Neural crest cell (in vitro differentiated cells): ENCODE measurements around the gene PRICKLE2. TPM values are rescaled to one million over a fixed set of nuclear protein-coding genes. Genes with fewer than 3 reads are reported as not detected.

Experiments
- DNase-seq: peaks from one replicate; pipeline ENCODE4 v3.0.0; 2021; ENCODE audit warnings: low read depth, mixed read lengths, low spot score
- H3K27ac Mint-ChIP-seq: one replicate; pipeline ENCODE4 v1.8.0; 2021; ENCODE audit warnings: mild to moderate bottlenecking, mixed read lengths; ENCODE audit not compliant: unreplicated experiment
- H3K27me3 Mint-ChIP-seq: 2 replicates; pipeline ENCODE4 v1.8.0; 2021; ENCODE audit warnings: low read depth, mild to moderate bottlenecking, mixed read lengths
- H3K36me3 Mint-ChIP-seq: 2 replicates; pipeline ENCODE4 v1.8.0; 2021; ENCODE audit warnings: low read depth, mild to moderate bottlenecking, mixed read lengths
- H3K4me1 Mint-ChIP-seq: 2 replicates; pipeline ENCODE4 v1.8.0; 2021; ENCODE audit warnings: mixed read lengths
- H3K4me3 Mint-ChIP-seq: one replicate; pipeline ENCODE4 v1.8.0; 2021; ENCODE audit warnings: mild to moderate bottlenecking, mixed read lengths
- H3K9me3 Mint-ChIP-seq: 2 replicates; pipeline ENCODE4 v1.8.0; 2021; ENCODE audit warnings: mixed read lengths
- total RNA-seq: library from RNA; stranded (reverse); gene quantifications from 2 replicates; pipeline ENCODE4 v1.2.1, GENCODE V29; 2021
- TF ChIP-seq, protein P1 (sequence below): fragments of 200-600 bp; sonication (generic); conservative IDR thresholded peaks from 2 replicates; pipeline ENCODE4 v1.5.0; 2021; ENCODE audit warnings: antibody characterized with exemption, mild to moderate bottlenecking

The PRICKLE2 gene
- total RNA-seq, 1 donor from 2014 or later: 11.8 TPM

DNA sequence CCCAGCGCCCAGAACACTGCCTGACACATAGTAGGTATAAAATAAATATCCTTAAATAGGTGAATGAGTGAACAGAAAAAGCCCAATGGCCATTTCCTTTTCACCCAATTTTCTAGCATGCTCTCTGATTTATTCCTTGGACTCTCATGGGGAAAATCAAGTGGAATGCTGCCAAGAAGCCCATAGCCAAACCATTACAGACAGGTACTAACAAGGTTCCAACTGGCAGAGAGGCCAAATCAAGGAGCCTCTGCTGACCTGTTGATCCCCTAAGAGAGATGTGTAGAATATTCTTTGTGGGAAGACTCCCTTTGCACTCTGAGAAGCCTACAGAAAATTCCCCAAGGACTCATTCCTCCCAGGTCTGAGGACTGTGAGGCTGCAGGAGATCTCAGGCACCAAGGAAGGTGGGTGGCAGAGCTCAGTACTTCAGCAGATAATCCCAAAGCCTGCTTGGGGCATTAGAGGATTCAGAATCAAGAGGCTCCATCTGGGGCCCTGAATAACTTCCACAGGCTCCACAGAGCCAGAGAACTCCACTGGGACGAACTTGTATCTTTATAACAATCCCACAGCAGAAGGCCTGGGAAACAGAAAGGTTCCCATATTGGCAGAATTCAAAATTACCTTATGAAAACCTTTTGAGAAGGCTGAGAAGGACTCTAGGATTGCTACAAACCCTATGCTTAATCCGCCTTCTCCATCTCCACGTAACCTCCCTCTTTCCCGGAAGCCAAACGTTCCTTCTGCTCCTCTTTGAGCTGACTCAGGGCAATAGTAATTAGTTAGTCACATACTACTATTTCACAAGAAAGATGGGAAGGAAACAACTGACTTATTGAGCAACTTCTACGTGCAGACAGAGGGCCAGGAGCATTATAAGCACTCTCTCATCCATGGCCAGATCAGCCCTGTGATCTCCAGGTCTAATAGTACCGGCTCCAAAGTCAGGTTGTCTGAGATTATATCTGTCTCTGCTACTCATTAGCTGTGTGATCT lies 34.5 kb downstream of the PRICKLE2 start:
- Mint-ChIP-seq H3K36me3 (peaks cover 13% of the 10 kb centered on the region), H3K9me3 (peaks cover 4% of the 10 kb centered on the region), H3K4me1 (peaks cover 42% of the 10 kb centered on the region), H3K4me3 (no peak overlapping the region), H3K27me3 (no peaks in the 10 kb centered on the region), H3K27ac (no peak overlapping the region)
- no peak for DNase-seq
- TF ChIP-seq, protein P1, sequence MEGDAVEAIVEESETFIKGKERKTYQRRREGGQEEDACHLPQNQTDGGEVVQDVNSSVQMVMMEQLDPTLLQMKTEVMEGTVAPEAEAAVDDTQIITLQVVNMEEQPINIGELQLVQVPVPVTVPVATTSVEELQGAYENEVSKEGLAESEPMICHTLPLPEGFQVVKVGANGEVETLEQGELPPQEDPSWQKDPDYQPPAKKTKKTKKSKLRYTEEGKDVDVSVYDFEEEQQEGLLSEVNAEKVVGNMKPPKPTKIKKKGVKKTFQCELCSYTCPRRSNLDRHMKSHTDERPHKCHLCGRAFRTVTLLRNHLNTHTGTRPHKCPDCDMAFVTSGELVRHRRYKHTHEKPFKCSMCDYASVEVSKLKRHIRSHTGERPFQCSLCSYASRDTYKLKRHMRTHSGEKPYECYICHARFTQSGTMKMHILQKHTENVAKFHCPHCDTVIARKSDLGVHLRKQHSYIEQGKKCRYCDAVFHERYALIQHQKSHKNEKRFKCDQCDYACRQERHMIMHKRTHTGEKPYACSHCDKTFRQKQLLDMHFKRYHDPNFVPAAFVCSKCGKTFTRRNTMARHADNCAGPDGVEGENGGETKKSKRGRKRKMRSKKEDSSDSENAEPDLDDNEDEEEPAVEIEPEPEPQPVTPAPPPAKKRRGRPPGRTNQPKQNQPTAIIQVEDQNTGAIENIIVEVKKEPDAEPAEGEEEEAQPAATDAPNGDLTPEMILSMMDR: no peak

DNA sequence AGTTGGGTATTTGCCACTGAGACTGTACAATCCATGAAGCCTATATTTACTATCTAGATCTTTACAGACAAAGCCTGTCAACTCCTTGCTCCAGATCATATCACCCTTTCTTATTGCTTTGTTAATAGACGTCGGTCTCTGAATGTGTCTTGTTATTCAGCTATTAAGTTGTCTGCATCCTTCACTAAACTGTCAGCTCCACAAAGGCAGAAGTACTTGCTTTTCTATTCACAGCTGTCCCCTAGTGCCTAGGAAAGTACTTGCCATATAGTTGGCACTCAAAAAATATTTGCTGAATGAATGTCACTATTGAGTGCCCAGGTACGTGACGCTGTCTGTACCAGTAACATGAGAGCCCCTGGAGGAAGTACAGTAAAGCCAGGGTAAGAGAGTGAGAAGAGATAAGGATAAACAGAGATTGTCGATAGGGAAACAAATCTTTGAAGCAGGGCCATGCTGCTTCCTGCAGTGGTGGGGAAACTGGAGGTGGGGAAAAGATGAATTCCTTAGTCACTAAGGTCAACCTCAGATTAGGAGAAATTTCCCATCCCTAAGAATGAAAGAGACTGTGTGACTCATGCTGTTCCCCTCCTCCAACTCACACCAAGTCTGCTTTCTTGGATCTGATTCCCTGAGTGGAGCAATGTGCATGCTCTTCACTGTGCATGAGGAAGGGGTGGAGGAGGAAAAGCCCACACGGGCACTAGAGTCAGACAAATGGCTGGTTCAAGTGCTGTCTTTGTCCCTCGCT lies 36.3 kb downstream of the PRICKLE2 start:
- DNase-seq: no peak
- peak overlapping the region; percentile 46 for H3K27ac Mint-ChIP-seq
- peaks cover 11% of the 10 kb centered on the region for H3K36me3 Mint-ChIP-seq
- peaks cover 45% of the 10 kb centered on the region for H3K4me1 Mint-ChIP-seq
- peaks cover 4% of the 10 kb centered on the region for H3K9me3 Mint-ChIP-seq
- no peak overlapping the region for H3K4me3 Mint-ChIP-seq
- TF ChIP-seq, protein P1: no peak
- no peaks in the 10 kb centered on the region for H3K27me3 Mint-ChIP-seq

DNA sequence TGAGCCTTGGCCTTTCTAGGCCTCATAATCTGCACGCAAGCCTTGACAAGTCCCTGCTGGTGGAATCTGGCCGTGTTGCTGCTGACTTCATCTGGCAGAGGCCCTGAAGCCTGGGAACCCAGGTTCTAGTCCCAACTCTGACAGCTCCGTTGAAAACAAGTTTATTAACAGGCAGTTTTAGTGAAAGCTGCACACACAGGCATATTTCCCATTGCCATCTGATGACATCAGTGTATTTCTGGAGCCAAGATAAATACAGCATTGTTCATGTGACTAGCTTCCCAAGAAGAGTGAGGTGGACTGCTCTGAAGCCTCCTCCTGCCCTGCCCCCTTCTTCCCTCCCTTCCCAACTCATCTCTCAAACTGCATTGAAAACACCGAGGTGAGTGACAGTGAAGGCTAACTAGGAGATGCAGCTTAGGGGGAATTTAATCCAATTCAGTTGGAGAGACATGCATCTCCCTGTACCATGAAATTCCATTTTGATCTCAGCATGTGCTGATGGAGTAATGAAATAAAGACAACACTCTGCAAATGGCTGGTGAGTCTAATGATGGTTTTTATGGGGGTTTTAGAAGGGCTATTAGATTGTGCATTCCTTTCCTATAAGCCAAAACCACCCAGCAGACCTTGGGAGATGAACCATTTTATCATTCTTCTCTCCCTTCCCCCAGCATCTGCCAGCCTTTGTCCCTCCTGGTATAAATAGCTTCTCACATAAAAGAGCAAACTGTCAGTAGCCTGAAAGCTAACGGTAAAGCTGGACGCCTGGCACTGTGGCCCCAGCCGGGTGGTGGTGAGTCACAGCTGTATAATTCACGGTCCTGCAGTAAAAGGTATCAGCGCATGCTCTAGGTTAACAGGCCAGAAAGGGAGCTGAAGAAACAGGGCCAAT lies 38.0 kb downstream of the PRICKLE2 start:
- TF ChIP-seq, protein P1: no peak
- Mint-ChIP-seq H3K36me3 (peaks cover 3% of the 10 kb centered on the region), H3K4me3 (no peak overlapping the region), H3K27ac (peak overlapping the region; percentile 95), H3K4me1 (peaks cover 45% of the 10 kb centered on the region), H3K9me3 (no peaks in the 10 kb centered on the region), H3K27me3 (no peaks in the 10 kb centered on the region)
- no peak for DNase-seq

DNA sequence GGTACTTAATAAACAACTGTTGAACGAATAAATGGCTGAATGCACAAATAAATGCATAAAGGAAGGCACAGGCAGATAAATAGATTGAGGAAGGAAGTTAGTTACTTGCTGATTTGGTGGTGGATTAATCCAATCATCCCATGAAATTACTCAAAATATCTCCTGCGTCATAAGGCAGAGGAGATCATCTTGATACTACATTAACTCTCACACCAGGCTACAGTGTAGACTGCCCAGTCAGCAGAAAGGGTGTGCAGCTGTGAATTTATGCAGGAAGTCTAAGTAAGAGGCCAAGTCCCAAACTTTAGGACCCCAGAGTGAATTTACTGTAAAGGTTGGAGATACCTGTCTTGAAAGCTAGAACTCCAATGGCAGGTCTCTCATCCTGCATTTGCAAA lies 38.6 kb downstream of the PRICKLE2 start:
- no peaks in the 10 kb centered on the region for H3K9me3 Mint-ChIP-seq
- TF ChIP-seq, protein P1: no peak
- DNase-seq: no peak
- H3K4me1 Mint-ChIP-seq: peaks cover 45% of the 10 kb centered on the region
- peak overlapping the region; percentile 95 for H3K27ac Mint-ChIP-seq
- no peaks in the 10 kb centered on the region for H3K27me3 Mint-ChIP-seq
- no peak overlapping the region for H3K4me3 Mint-ChIP-seq
- H3K36me3 Mint-ChIP-seq: peaks cover 3% of the 10 kb centered on the region

DNA sequence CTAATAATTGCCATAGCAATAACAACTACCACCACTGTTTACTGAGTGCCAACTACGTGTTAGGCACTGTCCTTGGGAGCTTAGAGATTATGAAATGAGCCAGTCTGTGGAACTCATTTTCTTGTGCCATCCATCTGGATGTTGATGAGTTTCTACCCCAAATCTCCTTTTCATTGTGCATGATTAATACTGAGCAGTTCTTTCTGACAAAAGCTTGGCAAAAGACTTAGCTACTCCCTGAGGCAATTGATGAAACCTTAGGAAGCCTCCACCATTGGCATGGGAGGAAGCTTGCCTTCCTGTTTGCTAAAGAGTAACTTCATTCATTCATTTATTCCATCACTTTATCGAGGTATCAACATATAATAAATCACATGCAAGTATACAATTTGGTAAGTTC lies 39.8 kb downstream of the PRICKLE2 start:
- H3K9me3 Mint-ChIP-seq: no peaks in the 10 kb centered on the region
- DNase-seq: no peak
- H3K36me3 Mint-ChIP-seq: no peaks in the 10 kb centered on the region
- H3K4me3 Mint-ChIP-seq: no peak overlapping the region
- H3K27me3 Mint-ChIP-seq: no peaks in the 10 kb centered on the region
- no peak overlapping the region for H3K27ac Mint-ChIP-seq
- H3K4me1 Mint-ChIP-seq: peaks cover 45% of the 10 kb centered on the region
- TF ChIP-seq, protein P1: no peak
